Tibial nerve (tissue), 3 donors: ENCODE measurements around the gene JUNB.

Source experiments
- POLR2A ChIP-seq, 2 donors: fragments of 450-650 bp; IDR thresholded peaks; one replicate each; pipeline ENCODE4 v1.6.1; 2017; ENCODE audit warnings: antibody characterized with exemption in 2 of 2, mild to moderate bottlenecking in 2 of 2, moderate library complexity in 2 of 2
- TF ChIP-seq, protein P1 (sequence below), 5 experiments: fragments of 200-600 bp in 3 of 5; fragments of 450-650 bp in 2 of 5; sonication (generic) in 3 of 5; IDR thresholded peaks; one replicate each; pipeline ENCODE4 v1.5.1; 2016 to 2019; ENCODE audit warnings: antibody characterized with exemption in 5 of 5, mild to moderate bottlenecking in 3 of 5, moderate library complexity in 2 of 5

GRCh38 chr19:12784871-12785430 is 6.3 kb upstream of the JUNB start:
- TF ChIP-seq, protein P1, sequence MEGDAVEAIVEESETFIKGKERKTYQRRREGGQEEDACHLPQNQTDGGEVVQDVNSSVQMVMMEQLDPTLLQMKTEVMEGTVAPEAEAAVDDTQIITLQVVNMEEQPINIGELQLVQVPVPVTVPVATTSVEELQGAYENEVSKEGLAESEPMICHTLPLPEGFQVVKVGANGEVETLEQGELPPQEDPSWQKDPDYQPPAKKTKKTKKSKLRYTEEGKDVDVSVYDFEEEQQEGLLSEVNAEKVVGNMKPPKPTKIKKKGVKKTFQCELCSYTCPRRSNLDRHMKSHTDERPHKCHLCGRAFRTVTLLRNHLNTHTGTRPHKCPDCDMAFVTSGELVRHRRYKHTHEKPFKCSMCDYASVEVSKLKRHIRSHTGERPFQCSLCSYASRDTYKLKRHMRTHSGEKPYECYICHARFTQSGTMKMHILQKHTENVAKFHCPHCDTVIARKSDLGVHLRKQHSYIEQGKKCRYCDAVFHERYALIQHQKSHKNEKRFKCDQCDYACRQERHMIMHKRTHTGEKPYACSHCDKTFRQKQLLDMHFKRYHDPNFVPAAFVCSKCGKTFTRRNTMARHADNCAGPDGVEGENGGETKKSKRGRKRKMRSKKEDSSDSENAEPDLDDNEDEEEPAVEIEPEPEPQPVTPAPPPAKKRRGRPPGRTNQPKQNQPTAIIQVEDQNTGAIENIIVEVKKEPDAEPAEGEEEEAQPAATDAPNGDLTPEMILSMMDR (IDR thresholded peaks at IDR 0.05) = no peak
- TF ChIP-seq POLR2A (IDR thresholded peaks at IDR 0.05) = no peak
